ENCODE measurements around the gene PCK2. TPM values are rescaled to one million over a fixed set of nuclear protein-coding genes. Genes with fewer than 3 reads are reported as not detected.

Gene PCK2
- total and polyA plus RNA-seq, 2 of the 13 experiments (the other 11 are each of a cell fraction or from before 2014, with no cell fraction given), result 129 to 272 TPM

DNA sequence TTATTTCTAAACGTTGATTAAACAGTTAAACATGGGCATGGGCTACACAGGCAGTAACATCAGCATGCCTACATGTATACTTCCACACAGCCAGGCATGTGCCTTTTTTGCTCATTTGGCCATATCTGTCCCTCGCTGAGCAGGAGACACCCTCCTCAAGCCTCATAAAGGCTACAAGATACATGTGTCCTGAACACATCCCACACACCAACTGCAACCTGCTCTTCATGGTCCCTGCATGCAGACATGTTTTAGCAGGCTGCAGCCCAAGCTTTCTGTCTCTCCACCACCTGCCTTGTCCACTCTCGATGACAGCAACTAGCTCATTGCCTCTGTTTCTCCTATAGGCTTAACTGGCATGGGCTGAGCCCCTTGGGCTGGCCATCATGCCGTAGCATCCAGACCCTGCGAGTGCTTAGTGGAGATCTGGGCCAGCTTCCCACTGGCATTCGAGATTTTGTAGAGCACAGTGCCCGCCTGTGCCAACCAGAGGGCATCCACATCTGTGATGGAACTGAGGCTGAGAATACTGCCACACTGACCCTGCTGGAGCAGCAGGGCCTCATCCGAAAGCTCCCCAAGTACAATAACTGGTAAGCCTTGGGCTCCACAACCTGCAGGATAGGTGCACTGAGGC lies 2.6 kb downstream of the PCK2 start (continued):
- TF ChIP-seq, protein P1, sequence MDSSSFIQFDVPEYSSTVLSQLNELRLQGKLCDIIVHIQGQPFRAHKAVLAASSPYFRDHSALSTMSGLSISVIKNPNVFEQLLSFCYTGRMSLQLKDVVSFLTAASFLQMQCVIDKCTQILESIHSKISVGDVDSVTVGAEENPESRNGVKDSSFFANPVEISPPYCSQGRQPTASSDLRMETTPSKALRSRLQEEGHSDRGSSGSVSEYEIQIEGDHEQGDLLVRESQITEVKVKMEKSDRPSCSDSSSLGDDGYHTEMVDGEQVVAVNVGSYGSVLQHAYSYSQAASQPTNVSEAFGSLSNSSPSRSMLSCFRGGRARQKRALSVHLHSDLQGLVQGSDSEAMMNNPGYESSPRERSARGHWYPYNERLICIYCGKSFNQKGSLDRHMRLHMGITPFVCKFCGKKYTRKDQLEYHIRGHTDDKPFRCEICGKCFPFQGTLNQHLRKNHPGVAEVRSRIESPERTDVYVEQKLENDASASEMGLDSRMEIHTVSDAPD (CRISPR knock-in tag; IDR thresholded peaks at IDR 0.05), result no peak
- TF ChIP-seq MIER3 (CRISPR knock-in tag; IDR thresholded peaks at IDR 0.05; ENCODE audit: borderline replicate concordance) (no peak), PHF21A (CRISPR knock-in tag; IDR thresholded peaks at IDR 0.05) (no peak), ZNF263 (CRISPR knock-in tag; IDR thresholded peaks at IDR 0.05) (no peak), CREM (IDR thresholded peaks at IDR 0.05) (no peak), CREM (CRISPR knock-in tag; IDR thresholded peaks at IDR 0.05) (no peak), SRF (IDR thresholded peaks at IDR 0.05; ENCODE audit: low read depth, low read length) (no peak), GPN1 (CRISPR knock-in tag; IDR thresholded peaks at IDR 0.05; ENCODE audit: borderline replicate concordance) (no peak), ZKSCAN8 (CRISPR knock-in tag; IDR thresholded peaks at IDR 0.05; ENCODE audit: borderline replicate concordance) (no peak), SMAD1 (CRISPR knock-in tag; IDR thresholded peaks at IDR 0.05; ENCODE audit: borderline replicate concordance, low read depth) (0 out of 2 replicates have a peak, but pooled peaks have one; percentile 59), ZNF12 (CRISPR knock-in tag; IDR thresholded peaks at IDR 0.05) (no peak), ETV5 (CRISPR knock-in tag; IDR thresholded peaks at IDR 0.05; ENCODE audit: borderline replicate concordance) (peak; percentile 11; the same call in 1 of the 2 replicates), ZNF335 (CRISPR knock-in tag; IDR thresholded peaks at IDR 0.05) (no peak), PAF1 (CRISPR knock-in tag; IDR thresholded peaks at IDR 0.05) (peak; percentile 98)
- TF ChIP-seq, protein P2, sequence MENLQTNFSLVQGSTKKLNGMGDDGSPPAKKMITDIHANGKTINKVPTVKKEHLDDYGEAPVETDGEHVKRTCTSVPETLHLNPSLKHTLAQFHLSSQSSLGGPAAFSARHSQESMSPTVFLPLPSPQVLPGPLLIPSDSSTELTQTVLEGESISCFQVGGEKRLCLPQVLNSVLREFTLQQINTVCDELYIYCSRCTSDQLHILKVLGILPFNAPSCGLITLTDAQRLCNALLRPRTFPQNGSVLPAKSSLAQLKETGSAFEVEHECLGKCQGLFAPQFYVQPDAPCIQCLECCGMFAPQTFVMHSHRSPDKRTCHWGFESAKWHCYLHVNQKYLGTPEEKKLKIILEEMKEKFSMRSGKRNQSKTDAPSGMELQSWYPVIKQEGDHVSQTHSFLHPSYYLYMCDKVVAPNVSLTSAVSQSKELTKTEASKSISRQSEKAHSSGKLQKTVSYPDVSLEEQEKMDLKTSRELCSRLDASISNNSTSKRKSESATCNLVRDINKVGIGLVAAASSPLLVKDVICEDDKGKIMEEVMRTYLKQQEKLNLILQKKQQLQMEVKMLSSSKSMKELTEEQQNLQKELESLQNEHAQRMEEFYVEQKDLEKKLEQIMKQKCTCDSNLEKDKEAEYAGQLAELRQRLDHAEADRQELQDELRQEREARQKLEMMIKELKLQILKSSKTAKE (CRISPR knock-in tag; IDR thresholded peaks at IDR 0.05; ENCODE audit: borderline replicate concordance), result no peak
- TF ChIP-seq, protein P3, sequence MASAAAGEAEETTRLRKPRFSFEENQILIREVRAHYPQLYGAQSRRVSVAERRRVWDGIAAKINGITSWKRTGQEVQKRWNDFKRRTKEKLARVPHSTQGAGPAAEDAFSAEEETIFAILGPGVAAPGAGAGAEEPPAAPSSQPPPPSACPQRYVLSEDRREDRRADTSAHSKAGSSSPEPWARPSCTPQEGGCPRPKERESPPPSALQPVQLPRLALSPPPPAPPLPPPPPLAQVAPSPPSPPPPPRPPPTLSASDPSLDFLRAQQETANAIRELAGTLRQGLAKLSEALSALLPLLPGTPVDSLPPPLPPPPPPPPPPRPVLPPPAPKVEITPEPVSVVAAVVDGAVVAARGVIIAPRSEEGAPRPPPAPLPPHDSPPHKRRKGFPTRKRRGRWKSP (CRISPR knock-in tag; IDR thresholded peaks at IDR 0.05), result no peak
- TF ChIP-seq, protein P4, sequence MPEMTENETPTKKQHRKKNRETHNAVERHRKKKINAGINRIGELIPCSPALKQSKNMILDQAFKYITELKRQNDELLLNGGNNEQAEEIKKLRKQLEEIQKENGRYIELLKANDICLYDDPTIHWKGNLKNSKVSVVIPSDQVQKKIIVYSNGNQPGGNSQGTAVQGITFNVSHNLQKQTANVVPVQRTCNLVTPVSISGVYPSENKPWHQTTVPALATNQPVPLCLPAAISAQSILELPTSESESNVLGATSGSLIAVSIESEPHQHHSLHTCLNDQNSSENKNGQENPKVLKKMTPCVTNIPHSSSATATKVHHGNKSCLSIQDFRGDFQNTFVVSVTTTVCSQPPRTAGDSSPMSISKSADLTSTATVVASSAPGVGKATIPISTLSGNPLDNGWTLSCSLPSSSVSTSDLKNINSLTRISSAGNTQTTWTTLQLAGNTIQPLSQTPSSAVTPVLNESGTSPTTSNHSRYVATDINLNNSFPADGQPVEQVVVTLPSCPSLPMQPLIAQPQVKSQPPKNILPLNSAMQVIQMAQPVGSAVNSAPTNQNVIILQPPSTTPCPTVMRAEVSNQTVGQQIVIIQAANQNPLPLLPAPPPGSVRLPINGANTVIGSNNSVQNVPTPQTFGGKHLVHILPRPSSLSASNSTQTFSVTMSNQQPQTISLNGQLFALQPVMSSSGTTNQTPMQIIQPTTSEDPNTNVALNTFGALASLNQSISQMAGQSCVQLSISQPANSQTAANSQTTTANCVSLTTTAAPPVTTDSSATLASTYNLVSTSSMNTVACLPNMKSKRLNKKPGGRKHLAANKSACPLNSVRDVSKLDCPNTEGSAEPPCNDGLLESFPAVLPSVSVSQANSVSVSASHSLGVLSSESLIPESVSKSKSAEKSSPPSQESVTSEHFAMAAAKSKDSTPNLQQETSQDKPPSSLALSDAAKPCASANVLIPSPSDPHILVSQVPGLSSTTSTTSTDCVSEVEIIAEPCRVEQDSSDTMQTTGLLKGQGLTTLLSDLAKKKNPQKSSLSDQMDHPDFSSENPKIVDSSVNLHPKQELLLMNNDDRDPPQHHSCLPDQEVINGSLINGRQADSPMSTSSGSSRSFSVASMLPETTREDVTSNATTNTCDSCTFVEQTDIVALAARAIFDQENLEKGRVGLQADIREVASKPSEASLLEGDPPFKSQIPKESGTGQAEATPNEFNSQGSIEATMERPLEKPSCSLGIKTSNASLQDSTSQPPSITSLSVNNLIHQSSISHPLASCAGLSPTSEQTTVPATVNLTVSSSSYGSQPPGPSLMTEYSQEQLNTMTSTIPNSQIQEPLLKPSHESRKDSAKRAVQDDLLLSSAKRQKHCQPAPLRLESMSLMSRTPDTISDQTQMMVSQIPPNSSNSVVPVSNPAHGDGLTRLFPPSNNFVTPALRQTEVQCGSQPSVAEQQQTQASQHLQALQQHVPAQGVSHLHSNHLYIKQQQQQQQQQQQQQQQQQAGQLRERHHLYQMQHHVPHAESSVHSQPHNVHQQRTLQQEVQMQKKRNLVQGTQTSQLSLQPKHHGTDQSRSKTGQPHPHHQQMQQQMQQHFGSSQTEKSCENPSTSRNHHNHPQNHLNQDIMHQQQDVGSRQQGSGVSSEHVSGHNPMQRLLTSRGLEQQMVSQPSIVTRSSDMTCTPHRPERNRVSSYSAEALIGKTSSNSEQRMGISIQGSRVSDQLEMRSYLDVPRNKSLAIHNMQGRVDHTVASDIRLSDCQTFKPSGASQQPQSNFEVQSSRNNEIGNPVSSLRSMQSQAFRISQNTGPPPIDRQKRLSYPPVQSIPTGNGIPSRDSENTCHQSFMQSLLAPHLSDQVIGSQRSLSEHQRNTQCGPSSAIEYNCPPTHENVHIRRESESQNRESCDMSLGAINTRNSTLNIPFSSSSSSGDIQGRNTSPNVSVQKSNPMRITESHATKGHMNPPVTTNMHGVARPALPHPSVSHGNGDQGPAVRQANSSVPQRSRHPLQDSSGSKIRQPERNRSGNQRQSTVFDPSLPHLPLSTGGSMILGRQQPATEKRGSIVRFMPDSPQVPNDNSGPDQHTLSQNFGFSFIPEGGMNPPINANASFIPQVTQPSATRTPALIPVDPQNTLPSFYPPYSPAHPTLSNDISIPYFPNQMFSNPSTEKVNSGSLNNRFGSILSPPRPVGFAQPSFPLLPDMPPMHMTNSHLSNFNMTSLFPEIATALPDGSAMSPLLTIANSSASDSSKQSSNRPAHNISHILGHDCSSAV (CRISPR knock-in tag; IDR thresholded peaks at IDR 0.05; ENCODE audit: borderline replicate concordance), result 0 out of 2 replicates have a peak, but pooled peaks have one; percentile 80
